ENCODE measurements around the gene SULT1C4.
"Not testable (repeated sequence)": the region's sequence is repeated elsewhere in the genome, so short reads cannot be mapped to it uniquely, and the experiment has no call there.

Gene SULT1C4

GRCh38 chr2:108377815-108378630 lies at the start of gene SULT1C4:
Gene SULT1C4 (plus strand): TSS chr2:108377954. CDS start chr2:108378338, 384 bp downstream.
- peak; percentile 88 for DNase-seq

- no peak for DNase-seq
These were observed 48.0 kb upstream of the SULT1C4 start for GRCh38 chr2:108329771-108330170.

GRCh38 chr2:108330979-108331378 lies 46.8 kb upstream of the SULT1C4 start:
- peak; percentile 54 for DNase-seq

DNA sequence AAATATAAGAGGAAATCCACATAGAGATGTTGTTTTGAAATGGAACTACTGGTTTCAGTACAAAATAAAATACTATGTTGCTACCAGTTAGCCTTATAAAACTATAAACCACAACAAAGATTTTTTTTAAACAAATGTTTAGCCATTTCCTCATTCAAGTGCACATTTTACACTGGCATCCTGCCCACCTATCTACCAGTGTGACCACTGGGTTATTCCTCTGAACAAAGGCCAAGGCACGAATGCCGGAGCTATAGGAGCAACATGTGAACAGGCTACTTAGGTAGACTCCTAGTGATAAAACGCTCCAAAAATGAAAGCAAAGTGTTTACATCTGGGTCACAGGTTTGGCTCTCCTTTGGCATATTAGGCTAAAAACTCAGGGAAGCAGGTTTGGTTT lies 31.8 kb upstream of the SULT1C4 start:
- no peak for DNase-seq

GRCh38 chr2:108346827-108347226 lies 30.9 kb upstream of the SULT1C4 start:
- no peak for DNase-seq

GRCh38 chr2:108347786-108348185 lies 30.0 kb upstream of the SULT1C4 start:
- no peak for DNase-seq

DNA sequence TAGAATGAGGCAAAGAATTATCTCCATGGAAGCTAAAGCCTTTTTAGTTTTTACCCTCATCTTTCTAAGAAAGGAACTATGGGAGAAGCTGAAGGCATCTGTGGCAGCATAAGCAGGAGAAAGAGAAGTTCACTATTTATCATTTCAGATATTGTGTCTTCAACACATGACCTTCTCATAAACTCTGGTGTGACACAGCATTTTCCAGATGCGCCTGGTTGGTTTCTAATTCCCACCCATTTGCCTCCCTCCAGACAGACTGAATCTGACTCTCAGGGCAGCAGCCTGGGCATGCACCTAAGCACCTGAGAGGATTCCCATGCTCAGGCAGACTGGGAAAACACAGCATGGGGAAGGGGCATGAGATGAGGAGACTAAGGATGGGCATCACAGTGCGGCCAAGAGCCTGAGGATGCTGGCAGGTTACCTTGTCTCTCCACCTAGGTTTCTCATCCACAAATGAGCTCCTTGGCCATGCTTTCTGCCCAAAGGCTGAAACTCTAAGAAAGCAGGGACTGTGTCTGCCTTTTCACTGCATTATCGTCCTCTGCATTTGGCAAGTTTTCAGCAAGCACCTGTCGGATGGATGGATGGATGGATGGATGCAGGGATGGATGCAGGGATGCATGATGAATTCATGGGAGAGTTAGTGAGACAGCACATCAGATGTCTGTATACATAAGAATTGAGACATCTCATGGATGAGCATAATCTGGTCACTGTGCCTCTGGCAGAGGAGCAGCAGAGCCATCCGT lies 28.8 kb upstream of the SULT1C4 start:
- DNase-seq, result no peak

DNA sequence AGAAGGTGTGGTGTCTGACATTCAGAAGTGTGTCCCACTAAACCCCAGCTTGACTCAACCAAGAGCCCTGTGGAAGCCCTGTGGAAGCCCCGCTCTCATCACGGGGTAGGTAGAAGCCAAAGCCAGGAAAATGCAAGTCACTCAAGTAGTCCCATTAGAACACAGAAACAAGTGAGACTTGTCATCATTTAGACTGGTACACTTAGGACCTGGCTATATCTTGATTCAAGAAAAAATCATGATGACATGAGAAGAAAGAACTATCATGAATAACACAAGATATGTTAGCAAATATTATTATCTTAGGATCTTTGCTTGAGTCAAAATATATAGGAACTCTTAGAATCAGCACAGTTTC lies 28.2 kb upstream of the SULT1C4 start:
- no peak for DNase-seq

DNA sequence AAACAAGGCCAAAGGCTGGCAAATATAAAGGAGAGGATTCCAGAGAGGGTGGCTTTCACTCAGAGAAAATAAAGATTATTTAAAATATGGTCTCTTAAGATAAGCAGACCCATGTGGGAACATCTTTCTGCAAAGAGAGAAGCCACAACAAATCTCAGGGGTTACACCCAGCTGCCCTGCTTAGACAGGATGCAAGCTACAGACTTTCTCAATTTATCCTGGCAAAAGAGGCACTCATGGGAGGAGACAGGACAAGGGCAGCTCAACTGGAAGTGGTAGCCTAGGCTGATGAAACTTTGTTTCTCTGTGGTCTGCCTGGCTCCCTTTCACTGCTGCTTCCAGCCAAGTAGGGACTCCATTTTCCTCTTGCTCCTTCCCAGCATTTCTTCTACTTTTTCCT lies 25.9 kb upstream of the SULT1C4 start:
- no peak for DNase-seq

DNA sequence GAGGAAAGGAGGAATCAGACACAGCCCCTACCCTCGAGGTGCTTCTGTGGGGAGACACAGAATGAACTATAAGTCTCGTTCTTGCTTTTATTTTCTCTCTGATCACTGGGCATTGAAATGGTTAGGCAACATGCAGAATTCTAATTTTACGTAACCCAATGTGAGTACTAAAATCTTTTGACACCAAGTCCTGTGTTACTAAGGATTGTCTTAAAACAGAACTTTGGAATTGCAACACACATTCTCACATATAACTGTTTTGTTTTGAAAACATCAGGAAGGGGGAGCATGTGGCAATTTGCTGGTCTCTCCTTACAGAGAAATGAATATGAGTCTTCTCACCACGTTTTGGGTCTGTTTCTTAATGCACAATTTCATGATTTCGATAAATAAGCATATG lies 23.6 kb upstream of the SULT1C4 start:
- DNase-seq, result no peak

DNA sequence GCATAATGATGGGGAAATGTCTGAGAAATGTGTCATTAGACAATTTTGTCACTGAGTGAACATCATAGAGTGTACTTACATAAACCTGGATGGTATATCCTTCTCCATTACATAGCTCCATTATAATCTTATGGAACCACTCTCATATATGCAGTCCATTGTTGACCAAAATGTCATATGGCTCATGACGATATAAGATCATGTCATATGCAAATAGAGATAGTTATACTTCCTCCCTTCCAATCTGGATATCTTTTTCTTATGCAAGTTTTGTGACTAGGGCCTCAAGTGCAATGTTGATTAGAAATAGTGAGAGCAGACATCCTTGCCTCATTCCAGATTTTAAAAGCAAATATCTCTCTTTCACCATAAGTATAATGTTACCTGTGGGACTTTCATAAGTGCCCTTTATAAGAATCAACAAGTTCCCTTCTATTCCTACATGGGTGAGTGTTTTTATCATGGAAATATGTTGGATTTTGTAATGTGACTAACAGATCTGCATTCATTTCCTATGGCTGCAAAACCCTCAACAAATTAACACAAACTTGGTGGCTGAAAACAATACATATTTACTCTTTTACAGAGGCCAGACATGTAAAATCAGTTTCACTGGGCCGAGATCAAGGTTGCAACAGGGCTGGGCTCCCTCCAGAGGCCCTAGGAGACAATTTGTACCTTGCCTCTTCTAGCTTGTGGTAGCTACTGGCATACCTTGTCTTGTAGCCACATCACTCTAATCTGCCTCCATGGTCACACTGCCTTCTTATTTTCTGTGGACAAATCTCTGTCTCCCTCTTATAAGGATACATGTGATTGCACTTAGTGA lies 21.6 kb upstream of the SULT1C4 start:
- no peak for DNase-seq

- DNase-seq, result not testable (repeated sequence)
These were observed 18.4 kb upstream of the SULT1C4 start for GRCh38 chr2:108359336-108359735.

DNA sequence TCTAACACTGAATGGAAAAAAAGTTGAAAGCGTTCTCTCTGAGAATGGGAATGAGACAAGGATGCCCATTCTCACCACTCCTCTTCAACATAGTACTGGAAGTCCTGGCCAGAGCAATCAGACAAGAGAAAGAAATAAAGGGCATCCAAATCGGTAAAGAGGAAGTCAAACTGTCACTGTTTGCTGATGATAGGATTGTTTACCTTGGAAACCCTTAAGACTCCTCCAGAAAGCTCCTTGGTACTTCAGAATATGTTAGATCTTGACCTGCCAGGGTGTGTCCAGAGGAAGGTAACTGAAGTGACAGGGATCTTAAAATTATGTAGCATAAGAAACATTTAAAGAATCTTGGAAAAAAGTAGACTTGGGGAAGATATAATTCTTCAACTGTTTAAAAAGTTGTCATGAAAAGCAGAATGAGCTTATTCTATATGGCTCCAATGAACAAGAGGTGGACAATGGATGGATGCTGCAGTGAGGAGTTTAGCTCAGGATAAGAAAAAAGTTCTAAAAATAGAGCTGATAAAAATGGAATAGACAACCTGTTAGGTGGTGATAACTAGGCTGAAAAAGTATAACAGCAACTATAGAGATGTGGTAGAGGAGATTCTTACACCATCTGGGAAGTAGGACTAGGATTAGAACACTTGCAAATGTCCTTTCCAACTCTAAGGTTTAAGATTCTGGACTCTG lies 16.8 kb upstream of the SULT1C4 start:
- DNase-seq, result no peak

DNA sequence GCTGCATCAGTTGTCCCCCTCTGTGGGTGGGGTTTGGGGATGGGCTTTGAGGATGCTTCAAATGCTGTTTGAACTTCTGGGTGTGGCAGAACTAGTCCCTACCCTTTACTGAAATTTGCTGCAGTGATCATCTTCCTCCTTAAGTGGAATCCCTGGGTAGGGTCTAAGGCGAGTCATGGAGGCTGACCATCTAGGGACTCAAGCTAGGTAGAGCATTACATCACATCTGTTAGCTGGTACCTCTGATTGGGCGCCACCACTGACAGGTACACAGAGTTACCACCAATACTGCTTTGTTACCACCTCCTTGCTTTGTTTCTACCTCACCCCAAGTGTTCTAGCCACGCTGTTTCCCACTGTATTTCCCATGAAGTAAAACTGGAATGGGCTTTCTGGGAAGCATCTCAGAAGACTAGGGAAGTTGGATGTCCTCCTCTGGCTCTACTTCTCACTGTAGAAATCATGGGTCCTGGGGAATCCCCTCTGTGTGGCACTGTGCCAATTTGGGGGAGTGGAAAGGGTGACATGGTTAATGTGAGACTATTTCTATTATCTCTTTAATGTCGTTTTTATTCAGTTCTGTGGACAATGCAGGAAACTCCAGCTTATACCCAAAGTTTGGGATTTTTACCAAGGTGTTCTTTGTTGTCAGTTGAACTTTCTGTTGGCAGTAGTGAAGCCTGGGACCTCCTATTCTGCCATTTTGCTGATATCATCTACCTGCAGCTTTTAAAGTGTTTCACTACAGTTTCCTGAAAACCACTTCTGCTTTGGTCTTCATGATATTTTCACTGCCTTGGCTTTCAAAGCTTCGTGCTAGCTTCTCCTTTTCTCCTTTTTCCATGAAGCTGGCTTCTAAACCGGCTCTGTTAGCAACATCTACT lies 14.5 kb upstream of the SULT1C4 start:
- DNase-seq, result no peak

DNA sequence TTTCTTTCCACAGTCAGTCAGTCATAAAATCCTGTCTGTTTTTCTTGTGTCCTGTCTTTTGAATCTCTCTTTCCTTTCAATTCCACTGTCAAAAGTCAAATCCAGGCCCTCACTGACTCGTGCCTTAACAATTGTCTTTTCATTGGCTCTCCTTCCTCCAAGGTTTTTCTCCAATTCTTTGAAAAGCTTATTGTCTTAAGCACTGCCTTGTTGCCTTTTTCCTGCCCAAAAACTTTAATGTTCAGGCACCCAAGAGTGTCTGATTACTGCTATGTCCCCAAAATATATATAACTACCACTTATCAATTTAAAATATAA lies 13.9 kb upstream of the SULT1C4 start:
- no peak for DNase-seq

DNA sequence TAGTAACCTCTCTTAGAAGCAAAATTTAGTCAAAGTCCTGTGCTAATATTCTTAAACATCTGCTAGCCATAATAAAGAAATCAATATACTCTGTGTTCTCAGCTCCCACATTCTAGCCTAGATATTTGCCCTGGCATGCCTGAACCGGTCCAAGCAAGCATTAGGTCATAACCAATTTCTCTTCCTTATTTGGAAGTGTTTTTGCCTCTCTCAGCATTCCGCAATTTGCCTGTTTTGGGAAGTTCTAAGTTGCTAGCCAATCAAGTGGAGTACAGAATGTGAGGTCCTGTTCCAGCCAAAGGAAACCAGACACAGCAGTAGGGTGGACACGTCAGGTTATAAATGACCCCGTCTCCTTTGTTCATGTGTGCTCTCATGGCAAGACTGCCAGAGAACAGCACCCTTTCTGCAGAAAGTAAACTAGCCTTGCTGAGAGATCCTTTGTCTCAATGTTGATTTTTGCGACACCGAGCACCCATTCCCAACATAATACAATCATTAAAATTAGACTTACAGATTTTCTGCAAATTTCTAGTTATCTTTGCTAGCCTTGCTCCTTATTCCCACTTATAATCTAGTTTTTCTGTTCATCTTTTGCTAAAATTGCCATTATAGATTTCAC lies 13.0 kb upstream of the SULT1C4 start:
- DNase-seq, result no peak

DNA sequence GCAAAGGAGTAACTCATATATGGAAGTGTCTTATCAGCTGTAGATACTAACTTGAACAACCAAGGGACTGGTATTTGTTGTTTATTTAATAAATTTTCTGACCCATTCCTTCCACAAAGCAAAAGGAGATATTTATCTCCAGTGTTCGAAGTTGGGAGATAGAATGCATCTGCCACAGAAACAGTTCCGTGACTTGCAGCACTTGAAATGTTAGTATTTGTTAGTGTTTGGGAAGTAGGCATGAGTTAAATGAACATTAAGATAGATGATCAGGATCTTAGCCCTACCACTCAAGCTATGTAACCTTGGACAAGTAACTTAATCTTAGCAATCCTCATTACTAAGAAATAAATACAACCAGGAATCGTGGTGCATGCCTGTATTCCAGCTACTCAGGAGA lies 12.1 kb upstream of the SULT1C4 start:
- DNase-seq, result no peak

DNA sequence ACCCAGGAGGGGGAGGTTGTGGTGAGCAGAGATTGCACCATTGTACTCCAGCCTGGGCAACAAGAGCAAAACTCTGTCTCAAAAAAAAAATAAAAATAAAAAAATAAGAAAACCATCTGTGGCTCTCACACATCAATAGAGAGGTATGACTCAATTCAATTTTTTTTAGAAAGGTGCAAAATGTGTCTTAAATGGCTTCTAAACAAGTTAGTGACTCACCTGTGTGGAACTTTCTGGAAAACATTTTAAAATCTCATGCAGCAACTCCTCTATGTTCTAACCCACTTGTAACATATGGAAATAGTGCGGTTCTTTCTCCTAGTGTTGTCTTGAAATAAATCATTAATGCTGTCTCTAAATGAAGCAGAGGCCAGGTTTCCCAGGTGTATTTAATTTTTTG lies 10.7 kb upstream of the SULT1C4 start:
- DNase-seq, result no peak

DNA sequence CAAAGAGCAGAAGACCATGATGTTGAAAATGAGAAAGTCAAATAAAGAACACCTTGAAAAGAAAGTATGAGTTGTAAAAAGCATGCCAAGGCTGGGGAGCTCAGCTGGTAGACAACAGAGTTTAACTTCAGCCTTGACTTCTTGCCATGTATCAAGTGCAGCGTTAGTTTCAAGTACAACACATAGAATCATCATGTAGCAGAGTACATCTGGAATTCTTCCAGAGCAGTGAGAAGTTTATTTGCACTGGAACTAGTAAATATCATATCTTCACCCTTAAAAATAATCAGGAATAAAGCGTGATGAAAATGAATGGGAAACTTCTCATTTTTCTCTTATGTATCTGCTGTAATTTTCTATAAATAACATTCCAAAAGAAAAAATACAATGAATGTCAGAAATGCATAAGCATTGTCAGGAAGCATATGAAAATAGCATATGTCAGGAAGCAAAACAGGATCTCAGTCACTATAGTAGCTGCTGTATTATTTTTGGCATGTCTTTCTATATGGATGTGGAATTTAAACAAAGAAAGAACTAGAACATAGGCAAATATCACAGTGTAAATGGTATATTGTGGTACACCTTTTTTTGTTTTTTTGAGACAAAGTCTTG lies 10.1 kb upstream of the SULT1C4 start:
- DNase-seq, result no peak

DNA sequence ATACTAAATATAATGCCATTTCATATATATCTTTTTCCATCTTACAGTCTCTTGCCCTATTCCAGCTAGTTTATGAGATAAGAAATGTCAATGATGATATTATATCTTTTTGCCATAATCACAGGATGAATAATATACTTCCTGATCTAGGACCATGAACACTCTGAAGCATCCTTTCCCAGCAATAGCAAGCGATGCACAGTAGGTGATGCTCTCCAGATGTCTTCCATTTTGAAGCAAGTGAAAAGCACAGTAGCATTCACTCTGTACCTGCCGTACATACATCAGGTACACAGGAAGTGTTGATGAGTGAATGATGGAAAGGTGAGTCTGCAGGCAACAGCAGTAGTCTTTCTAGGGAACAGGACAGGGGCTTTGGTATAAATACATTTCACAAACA lies 8.6 kb upstream of the SULT1C4 start:
- no peak for DNase-seq

DNA sequence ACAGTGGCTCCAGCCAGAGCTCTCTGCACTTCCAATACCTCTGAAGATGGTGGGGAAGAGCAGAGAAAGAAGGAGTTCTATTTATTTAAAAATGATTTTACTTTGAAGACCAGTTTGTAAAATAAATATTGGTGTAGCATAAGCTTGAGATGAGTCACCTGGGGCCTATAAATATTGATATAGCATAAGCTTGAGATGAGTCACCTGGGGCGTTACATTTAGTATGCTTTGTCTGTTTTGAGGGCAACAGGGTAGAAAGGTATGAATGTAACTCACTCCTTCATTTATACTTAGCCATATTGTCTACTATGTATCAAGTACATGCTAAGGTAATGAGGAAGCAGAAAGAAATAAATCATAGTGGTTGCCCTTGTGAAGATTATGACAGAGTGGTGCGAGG lies 7.7 kb upstream of the SULT1C4 start:
- DNase-seq, result no peak
